Activated gamma-delta T cell treated with Interleukin-2 at 50 U/mL for 16 hours (primary cell): ENCODE measurements around the gene RARS1.

Source experiments
- DNase-seq: peaks from one replicate; pipeline ENCODE4 v3.0.0-alpha.2; 2020

The RARS1 gene

DNA sequence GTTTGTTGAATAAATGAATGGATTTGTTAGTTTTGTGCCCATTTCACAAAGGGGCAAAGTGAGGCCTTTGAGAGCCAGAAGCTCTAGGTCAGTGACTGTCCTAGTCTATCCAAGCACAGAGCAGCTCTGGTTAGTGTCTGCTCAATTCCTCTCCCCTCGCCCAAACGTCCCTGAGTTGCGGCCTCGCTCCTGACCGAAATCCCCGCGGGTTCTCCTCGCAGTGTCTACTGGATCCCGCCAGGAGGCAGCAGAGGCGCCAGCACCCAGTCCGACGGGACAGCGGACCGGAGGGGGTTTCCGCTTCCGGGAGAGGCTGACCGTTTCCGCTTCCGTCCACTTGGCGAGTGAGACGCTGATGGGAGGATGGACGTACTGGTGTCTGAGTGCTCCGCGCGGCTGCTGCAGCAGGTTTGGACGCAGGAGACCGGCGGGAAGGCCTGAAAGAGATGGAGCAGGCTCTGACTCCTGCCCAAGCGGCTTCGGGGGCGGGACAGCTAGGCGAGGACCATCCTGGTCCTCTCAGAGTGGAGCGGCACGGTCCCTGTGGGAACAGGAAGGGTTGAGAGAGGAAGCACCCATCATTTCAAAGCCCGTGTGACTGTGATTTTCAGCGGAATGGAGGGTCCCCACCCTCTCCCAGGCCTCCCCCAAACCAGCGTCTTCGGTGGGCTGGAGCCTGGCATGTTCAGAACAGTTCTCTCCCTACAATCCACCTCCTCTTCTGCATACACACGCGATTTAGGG, at the start of gene RARS1:
Gene RARS1 (plus strand): TSS at position 336 of the 744 bp plus-strand sequence. CDS start 28 bp downstream, at position 364.
- DNase-seq = peak; percentile 87

DNA sequence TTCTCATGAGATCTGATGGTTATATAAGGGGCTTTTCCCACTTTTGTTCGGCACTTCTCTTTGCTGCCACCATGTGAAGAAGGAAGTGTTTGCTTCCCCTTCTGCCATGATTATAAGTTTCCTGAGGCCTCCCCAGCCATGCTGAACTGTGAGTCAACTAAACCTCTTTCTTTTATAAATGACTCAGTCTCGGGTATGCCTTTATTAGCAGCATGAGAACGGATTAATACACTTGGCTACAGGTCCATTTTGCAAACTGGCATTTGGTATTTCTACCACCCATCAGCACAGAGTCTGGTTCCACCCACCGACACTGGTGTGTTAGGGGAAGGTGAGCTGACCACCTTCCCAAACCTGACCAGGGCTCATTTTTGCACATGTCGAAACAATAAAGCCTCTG, 47.9 kb upstream of the RARS1 start:
- no peak for DNase-seq

DNA sequence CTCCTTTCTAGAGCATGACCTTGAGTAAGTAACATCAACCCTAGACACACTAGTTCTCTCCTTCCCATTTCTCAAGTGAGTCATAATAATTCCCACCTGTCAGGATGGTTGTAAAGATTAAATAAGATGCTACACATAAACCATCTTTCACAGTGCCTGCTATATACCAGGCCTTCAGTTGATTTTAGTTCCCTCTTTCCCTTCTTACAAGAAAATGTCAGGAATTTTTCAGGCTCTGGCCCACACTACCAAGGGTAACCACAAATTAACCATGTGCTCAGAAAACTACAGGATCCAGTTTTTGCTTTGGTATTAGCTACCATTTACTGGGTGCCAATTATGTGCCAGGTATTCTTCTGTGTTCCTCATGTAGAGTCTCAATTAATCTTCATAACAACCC, 42.7 kb upstream of the RARS1 start:
- DNase-seq = no peak

DNA sequence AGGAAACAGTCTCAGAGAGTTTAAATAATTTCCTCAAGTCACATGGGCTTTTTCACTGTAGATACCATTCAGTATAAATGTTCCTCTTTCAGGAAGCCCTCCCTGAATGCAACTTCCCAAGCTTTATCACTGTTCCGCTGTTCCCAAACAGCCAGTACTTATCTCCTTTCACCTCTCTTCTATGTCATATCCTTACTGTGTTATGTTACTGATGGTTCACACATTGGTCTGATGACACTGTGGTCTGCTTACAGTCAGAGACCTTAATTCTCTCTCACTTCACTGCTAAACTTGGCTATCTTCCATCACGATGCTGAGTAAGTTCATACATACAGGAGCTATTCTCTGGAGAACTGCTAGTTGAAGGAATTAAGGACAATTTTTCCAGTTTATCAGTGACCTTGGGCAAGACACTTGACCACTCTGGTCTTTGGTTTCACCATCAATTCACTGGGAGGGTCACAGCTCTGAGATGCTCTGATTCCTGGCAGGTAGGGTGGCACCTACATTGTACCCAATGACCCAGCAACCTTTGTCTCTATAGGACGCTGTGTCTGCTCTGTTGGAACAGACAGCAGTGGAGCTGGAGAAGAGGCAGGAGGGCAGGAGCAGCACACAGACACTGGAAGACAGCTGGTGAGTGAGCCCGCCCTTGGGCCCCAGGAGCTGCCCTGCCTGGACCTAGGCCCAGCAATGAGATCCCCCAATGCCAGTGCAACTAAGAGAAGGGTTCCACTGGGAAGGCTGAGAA, 42.1 kb upstream of the RARS1 start:
- DNase-seq = no peak

DNA sequence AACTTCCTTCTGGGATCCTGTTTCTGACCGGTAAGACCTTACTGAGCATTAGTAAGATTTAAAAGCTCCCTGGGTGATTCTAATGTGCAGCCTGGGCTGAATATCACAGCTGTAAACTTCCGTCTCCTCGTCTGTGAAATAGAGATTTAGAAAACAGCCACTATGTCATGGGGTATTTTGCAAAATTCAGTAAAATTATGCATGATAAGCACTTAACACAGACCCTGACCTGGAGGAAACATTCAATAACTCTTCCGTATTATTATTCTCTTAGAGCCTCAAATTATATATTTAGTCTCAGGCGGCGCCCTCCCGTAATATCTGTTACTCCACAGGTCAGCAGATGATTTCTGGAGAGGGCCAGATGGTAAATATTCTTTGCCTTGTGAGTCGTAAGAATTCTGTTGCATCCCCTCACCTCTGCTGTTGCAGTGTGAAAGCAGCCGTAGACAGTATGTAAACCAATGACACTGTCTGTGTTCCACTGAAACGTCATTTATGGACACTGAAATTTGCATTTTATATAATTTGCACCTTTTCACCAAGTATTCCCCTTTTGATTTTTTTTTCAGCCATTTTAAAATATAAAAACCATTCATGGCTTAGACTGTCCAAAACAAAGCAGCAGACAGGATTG, 39.2 kb upstream of the RARS1 start:
- DNase-seq = no peak

DNA sequence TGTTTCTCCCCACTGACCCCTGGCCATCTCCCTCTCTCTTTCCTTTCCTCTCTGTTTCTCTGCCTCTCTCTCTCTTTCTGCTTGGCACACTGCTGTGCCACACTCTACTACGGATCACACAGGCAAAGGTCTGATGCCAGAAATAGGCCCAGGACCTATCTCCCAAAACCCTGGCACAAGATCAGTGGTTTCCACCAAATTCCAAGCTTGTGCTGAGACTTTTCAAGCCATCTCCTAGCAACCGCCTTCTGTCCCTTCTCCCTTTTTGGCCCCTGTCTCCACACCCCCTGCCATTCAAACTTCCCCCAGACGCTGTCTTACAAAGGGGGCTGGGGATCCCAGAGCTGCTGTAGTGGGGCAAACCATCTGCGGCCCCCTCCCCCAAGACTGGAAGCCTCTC, 38.5 kb upstream of the RARS1 start:
- DNase-seq = no peak

DNA sequence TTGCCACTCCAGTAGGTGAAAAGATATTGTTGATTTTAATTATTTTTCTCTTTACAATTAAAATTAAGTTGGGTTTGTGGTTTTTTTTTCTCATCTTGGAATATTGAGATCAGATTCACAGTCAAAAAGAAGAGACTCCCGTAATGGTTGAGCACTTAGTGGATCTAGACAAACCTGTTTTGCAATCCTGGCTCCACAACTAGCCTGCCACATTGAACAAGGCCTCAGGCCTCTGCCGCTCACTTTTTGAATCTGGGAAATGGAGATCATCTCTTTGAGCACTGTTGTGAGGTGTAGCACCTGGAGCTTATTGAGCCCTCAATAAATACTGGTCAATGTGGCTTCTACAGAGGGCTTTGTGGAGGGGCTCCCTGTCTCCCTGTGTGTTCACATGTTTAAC, 37.1 kb upstream of the RARS1 start:
- DNase-seq = no peak

DNA sequence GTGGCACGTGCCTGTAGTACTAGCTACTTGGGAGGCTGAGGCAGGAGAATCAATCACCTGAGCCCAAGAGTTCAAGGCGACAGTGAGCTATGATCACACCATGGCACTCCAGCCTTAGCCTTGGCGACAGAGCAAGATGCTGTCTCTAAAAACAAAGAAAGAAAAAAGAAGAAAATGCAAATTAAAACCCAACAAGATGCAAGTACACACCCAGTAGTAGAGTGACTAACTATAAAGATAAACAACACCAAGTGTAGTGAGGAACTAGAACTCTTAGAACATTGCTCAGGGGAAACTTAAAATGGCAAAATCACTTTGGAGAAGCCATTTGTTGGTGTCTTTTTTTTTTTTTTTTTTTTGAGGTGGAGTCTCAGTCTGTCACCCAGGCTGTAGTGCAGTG, 34.7 kb upstream of the RARS1 start:
- DNase-seq = no peak

DNA sequence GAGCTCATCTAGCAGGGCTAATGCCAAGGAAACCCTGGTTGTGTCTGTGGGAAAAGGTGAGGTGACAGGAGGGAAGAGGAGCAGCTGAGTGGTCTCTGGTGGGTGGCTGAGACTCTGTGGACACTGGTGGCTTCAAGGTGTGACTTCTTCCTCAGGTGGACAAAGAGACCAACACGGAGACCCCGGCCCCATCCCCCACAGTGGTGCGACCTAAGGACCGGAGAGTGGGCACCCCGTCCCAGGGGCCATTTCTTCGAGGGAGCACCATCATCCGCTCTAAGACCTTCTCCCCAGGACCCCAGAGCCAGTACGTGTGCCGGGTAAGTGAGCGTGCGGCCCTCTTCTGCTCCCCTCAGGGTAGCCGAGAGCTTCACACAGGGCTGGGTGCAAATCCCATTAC, 31.1 kb upstream of the RARS1 start:
- no peak for DNase-seq

DNA sequence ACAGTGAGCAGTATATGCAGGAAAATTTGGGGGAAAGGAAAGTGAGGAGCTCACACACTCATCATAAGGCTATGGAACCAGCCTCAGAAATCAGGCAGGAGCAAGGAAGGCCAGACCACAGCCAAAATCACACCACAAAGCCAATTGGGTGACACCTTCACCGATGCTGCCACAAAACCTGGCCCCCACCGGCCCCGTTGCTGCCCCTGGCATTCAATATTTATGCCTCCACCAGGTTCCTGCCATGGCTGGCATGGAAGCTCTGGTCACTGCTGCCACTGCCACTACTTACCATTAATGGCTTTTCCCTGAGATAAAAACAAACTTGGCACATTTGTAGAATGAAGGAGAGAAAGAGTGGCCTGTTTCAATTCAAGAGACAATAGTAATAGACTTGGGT, 28.7 kb upstream of the RARS1 start:
- no peak for DNase-seq

DNA sequence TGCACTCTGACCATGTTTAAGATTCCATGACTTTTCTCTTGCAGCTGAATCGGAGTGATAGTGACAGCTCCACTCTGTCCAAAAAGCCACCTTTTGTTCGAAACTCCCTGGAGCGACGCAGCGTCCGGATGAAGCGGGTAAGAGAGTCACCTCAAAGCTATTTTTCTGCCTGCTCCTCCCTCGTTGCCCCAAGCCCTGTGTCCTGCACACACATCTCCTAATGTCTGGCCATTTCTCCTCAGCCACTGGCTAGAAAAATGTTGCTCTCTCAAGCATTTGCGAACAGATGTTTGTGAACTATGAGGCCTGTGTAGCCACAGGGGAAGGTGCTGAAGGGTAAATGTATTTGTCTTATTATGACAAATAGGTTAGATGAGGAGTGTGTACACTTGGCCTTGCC, 25.7 kb upstream of the RARS1 start:
- no peak for DNase-seq

DNA sequence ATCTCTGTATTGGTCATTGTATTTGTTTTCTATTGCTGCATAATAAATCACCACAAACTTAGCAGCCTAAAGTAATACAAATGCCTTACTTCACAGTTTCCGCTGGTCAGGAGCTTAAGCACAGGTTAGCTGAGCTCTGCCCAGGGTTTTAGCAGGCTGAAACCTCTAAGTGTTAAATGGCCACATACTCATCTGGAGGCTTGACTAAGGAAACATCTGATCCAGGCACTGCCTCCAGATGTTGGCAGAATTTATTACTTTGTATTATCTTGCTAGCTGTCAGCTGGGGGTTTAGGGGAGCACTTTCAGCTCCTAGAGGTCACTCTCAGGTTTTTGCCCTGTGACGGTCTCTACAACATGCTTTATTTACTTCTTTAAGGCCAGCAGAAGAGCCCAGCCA, 23.2 kb upstream of the RARS1 start:
- DNase-seq = no peak

DNA sequence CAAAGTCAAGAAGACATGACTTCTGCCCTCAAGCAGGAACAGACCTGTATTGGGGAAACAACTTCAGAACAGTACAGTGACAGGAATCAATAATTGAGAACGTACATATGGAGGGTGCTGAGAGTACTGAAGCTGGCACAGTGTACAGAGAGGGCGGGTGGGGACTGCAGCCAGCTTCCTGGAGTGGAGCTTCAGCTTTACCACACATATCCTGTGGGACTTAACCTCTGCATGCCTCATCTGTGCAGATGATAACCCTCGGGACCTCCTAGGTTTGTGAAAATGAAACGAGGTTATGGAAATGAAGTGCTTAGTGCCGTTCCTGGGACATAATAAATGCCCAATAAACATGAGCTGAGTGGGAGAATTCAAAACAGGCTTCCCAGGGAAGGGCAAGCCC, 22.1 kb upstream of the RARS1 start:
- no peak for DNase-seq

DNA sequence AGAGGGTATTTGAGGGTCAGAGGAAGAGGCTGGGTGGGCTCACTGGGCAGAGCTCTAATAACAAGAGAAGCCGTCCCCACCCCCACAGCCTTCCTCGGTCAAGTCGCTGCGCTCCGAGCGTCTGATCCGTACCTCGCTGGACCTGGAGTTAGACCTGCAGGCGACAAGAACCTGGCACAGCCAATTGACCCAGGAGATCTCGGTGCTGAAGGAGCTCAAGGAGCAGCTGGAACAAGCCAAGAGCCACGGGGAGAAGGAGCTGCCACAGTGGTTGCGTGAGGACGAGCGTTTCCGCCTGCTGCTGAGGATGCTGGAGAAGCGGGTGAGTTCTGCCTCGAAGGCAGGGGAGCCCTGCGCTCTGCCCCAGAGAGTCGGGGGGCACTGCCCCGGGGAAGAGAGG, 21.6 kb upstream of the RARS1 start:
- no peak for DNase-seq

DNA sequence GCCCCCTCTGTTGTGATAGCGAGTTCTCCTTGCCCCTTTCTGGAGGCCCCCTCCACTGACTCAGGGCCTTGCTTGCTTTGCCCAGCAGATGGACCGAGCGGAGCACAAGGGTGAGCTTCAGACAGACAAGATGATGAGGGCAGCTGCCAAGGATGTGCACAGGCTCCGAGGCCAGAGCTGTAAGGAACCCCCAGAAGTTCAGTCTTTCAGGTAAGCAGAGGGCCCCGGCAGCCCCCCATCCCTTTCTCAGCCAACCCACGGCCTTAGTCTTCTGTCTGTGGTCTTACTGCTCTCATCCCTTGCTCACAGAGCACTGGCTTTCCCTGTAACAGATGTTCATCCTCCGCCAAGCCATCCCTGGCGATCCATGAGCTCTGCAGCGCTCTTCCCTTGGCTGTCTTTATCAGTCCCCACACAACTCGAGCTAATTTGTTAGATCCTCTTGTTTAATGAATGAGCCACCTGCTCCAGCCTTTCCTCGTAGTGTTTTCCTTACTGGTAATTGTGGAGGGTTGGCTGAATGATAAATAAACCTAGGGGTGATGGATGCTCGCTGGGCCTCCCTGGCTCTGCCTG, 18.4 kb upstream of the RARS1 start:
- no peak for DNase-seq

DNA sequence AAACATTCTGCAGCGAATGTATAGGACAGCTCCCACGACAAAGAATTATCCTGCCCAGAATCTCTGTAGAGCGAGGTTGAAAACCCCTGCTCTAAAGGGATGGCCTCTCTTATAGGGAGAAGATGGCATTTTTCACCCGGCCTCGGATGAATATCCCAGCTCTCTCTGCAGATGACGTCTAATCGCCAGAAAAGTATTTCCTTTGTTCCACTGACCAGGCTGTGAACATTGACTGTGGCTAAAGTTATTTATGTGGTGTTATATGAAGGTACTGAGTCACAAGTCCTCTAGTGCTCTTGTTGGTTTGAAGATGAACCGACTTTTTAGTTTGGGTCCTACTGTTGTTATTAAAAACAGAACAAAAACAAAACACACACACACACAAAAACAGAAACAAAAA, 17.4 kb upstream of the RARS1 start:
- DNase-seq = no peak

DNA sequence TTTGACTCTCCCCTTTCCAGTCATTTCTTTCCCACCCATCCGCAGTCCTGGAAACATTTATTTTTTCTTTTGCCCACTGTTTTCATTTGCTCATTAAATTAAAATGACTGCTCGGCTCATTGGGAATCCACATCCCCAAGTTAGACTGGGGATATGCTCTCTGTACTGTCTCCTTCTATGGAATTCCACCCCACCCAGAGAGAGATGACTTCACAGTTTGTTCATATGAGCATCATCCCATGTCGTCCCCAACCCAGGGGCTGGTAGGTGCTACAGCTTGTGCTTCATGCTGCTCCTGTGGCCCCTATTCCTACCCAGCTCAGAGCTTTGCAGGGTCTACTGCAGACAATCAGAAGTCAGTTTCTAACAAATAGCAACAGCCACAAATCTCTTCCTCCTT, 16.5 kb upstream of the RARS1 start:
- DNase-seq = no peak

DNA sequence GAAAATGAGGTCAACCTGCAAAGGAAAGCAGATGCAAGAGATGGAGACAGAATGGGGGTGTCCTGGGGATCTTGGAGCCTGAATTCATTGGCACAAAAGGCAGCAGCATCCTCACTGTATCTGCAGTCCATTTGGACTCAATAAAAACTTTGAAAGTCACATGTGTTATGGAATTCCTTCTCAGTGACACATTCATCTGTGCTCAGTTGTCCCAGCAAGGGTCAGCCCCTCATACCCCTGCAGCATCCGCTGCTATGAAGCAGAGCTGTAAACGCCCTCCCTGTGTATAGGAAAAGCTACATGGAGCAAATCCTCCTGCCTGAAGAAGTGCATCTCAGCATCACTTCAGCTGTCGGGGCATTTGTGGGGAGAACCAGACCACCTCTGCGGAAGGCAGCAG, 14.5 kb upstream of the RARS1 start:
- DNase-seq = no peak

DNA sequence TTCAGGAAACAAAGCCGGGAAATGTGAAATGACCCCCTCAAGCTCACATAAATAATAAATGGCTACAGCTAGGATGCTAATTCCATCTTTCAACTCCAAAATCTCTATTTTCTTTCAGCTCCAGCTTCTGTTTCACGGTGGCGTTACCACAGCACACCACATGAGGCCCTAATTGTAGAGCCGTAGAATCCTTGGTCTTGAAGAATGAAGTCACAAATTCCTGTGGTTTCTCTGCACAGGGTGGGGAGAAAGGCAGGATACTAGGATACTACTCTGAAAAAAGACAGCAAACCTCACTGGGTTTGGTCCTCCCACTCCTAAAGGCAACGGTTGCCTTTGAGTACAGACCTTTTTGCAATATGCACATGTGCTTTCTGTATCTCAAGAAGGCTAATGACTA, 13.9 kb upstream of the RARS1 start:
- no peak for DNase-seq

DNA sequence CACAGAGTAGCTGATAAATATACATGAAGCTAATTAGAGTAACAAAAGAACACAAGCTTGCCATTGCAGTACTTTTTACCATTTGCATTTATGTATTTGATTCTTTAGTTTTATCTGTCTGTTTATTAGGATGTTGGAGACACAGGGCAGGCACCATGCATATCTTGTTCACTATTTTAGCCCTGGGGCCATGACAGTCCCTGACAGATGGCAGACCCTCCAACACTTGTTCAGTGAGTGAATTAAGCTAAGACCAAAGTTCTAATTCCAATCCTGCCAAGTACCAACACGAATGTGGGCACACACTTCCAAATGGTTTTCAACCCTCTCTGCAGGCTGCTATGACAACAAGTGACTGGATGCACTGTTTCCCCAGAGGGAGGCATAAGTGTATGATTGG, 12.0 kb upstream of the RARS1 start:
- DNase-seq = no peak

DNA sequence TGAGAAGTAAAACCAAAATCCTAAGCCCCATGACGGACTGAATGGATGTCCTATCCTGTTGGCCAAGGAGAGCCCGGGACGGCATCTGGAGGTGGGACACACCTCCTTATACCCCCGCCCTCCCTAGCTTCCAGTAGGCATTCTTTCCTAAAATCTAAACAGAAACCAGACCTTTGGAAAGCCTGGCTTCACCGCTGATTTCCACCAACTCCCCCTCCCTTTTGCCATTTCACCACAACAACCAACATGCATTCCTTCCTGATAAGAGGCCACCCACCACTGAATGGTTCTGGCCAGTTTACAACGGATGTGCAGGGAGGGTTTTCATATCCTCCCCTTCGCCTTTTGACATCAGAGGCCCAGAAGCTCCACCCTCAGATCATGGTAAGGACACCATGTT, 9.2 kb upstream of the RARS1 start:
- no peak for DNase-seq

DNA sequence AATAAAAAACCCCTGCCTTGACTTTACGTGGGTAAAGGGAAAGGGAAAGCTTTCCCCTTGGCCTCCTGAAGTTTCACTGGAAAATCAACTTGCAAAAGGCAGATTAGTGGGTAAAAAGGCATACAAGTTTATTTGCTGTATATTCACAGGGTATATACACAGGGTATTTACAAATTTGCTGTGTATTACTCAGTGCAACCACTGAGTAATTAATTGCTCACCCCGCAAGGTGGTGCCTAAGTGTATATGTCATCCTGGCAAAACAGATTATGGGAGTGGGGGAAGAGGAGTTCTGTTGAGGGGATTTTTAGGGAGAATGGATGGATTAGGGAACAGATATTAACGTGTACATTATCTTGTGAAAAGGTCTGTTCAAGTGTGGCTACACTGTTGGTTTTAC, 7.1 kb upstream of the RARS1 start:
- DNase-seq = no peak

DNA sequence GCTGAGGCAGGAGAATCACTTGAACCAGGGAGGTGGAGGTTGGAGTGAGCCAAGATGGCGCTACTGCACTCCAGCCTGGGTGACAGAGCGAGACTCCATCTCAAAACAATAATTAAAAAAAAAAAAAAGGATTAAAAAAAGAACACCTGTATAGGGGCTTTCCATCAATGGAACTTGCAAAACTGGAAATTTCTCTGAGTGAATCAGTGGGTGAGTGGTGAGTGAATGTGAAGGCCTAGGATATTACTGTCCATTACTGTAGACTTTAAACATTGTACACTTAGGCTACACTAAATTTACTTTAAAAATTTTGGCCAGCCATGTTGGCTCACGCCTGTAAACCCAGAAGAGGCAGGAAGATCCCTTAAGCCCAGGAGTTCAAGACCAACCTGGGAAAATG, 5.7 kb upstream of the RARS1 start:
- DNase-seq = no peak

DNA sequence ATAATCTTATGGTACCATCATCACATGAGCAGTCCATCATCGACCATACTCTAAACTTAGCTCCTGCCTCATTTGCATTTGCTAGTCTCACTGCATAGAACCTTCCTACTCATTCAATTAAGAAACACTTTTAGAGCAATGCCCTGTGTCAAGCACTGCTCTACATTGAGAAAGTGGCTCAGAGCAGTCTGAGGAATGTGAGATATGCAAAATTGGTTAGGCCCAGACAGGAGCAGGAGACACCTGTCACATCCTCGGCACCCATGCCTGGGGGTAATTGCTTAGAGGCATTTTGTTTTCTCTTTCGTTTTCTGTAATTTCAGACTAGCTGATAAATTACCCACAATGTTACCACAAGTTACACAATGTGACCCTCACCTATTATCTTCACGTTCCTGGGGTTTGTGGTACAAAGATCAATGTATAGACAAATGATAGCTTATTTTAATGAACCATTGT, 4.9 kb upstream of the RARS1 start:
- DNase-seq = no peak
